NK-92 (cell line): ENCODE results near the gene YJEFN3.

ENCODE experiments used
- DNase-seq: peaks from one replicate; lab custom pipeline; 2025; ENCODE audit not compliant: unreplicated experiment; lab: John Stamatoyannopoulos, UW

Gene YJEFN3

GRCh38 chr19:19575411-19575810 is 46.7 kb downstream of the YJEFN3 start:
- no peak for DNase-seq

GRCh38 chr19:19578252-19578651 is 49.5 kb downstream of the YJEFN3 start:
- DNase-seq, result no peak

DNA sequence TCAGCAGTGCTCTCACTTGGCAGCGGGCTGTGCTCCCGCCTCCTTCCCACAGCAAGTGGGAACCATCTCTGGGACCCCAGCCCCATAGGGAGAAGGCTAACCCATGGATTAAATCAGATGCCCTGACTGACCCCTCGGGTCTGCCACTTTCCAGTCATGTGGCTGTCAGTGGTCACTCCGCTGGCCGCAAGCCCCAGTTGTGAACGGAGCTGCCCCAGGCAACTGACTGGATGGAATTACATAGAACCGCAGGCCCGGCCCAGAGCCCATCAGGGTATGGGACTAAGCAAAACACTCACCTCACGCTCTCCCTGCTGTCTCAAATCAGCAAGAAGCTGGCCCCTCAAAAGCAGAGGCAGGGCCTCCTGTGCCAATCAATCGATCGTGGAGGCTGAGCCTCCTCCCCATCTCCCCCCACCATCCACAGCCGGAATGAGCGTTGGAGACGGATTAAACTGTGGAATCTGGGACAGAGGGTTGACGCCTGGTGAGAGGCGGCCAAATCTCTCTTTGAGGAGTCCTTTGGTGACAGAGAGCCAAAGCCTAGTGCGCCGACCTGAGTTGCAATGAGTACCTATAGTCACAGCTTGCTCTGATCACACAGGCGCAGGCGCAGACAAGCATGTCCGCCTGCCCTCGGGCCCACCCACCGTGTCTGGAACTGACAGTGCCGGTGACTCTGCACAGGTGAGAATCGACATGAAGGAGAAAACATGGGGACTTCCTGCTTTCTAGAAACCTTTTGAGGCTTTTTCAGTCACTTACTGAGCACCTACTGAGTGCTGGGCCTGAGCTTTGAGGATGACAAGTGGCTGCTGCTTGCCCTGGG is 51.0 kb downstream of the YJEFN3 start:
- DNase-seq, result no peak

- no peak for DNase-seq
Observed at GRCh38 chr19:19580418-19580817, 51.7 kb downstream of the YJEFN3 start.

DNA sequence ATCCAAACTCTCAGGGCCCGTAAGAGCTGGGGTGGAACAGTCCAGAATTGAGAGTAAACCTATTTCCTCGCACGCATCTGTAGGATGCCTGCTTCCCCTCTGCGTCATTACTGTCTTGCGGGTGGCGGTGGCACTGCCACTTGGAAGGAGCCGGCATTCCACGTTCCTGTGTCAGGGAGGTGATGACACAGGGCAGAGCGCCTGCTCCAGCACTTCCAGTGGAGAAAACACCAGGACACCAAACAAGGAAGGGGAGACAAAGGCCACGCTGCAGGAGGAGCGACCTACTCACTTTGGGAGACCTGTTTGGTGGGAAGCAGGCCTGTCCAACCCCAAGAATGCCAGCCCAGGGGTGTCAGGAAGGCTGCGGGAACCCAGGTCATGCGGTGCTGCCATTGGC is 52.7 kb downstream of the YJEFN3 start:
- DNase-seq, result no peak

DNA sequence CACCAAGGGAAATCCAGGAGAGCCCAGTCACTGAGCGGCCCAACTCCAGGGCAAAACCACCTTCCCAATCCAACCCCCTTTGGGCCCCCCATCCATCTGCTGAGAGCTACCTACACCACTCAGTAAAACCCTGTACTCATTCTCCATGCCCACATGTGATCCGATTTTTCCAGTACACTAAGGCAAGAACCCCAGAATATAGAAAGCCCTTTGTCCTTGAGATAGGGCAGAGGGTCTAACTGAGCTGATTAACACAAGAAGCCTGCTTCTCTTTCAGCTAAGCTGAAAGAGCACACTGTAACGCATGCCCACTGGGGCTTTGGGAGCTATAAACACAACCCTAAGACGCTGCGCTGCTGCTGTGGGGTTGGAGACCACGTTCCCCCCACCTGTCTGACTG is 53.8 kb downstream of the YJEFN3 start:
- no peak for DNase-seq

DNA sequence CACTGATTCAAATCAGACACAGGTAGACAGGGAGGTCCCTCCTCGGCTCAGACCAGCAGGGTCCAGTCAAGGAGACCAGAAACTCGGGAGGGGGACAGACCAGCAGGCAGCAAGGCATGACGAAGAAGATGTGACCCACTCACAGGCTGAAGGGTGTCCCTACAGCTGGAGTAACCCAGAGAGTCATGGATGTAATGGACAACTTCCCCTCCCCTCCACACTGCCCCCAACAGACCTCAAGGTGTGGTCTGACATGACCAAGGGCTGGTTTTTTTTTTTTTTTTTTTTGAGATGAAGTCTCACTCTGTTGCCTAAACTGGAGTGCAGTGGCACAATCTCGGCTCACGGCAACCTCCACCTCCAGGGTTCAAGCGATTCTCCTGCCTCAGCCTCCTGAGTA is 55.6 kb downstream of the YJEFN3 start:
- DNase-seq, result no peak
